GM06990 (cell line): ENCODE data around the gene LAMB3.
A peak's percentile ranks its signal among the peaks of the same experiment; 100 is the strongest.
"Not testable (repeated sequence)": the region's sequence is repeated elsewhere in the genome, so short reads cannot be mapped to it uniquely, and the experiment has no call there.

Experiments
- DNase-seq: peaks from one replicate; pipeline ENCODE4 v3.0.0-alpha.2; 2011; ENCODE audit not compliant: insufficient read length; ENCODE audit errors: extremely low read depth
- H3K27me3 ChIP-seq: replicated peaks from 2 replicates; pipeline ENCODE4 v1.6.0; 2011; ENCODE audit warnings: low read length; ENCODE audit not compliant: control insufficient read depth, insufficient read depth
- H3K36me3 ChIP-seq: 2 replicates; pipeline ENCODE4 v1.5.1; 2011; ENCODE audit warnings: low read length; ENCODE audit not compliant: control insufficient read depth, insufficient read depth
- H3K4me3 ChIP-seq: replicated peaks from 2 replicates; pipeline ENCODE4 v1.5.1; 2011; ENCODE audit warnings: low read depth, mild to moderate bottlenecking, control low read depth, low read length
- CTCF ChIP-seq: IDR thresholded peaks from 2 replicates; pipeline ENCODE4 v1.5.1; 2011; ENCODE audit warnings: low read length, control low read depth, mild to moderate bottlenecking, inconsistent platforms; ENCODE audit not compliant: insufficient read depth, poor library complexity, severe bottlenecking

Gene LAMB3

GRCh38 chr1:209652121-209652735, at the start of gene LAMB3:
Gene LAMB3 (minus strand): TSS chr1:209652425. CDS start chr1:209650944, 1,481 bp downstream.
- Histone ChIP-seq H3K27me3 (no peaks in the 10 kb centered on the region; the same call in 1 of the 2 replicates), H3K4me3 (no peak within 1 kb of the TSS), H3K36me3 (no peaks in the 10 kb centered on the region)
- no peak for DNase-seq
- TF ChIP-seq CTCF, result no peak

GRCh38 chr1:209700686-209701085, 48.5 kb upstream of the LAMB3 start:
- not testable (repeated sequence) for DNase-seq, H3K4me3 ChIP-seq, H3K27me3 ChIP-seq, H3K36me3 ChIP-seq

- Histone ChIP-seq H3K36me3 (no peaks in the 10 kb centered on the region), H3K4me3 (no peak overlapping the region), H3K27me3 (no peaks in the 10 kb centered on the region)
- no peak for TF ChIP-seq CTCF
- DNase-seq, result no peak
Observed at GRCh38 chr1:209697126-209697525, 44.9 kb upstream of the LAMB3 start.

GRCh38 chr1:209696673-209697072, 44.4 kb upstream of the LAMB3 start:
- Histone ChIP-seq H3K36me3 (no peaks in the 10 kb centered on the region), H3K27me3 (no peaks in the 10 kb centered on the region), H3K4me3 (no peak overlapping the region)
- no peak for TF ChIP-seq CTCF
- no peak for DNase-seq

- no peak overlapping the region for H3K4me3 ChIP-seq
Observed at GRCh38 chr1:209692745-209693504, 40.7 kb upstream of the LAMB3 start.

More at GRCh38 chr1:209692745-209693504, 40.7 kb upstream of the LAMB3 start:
- DNase-seq, result no peak
- Histone ChIP-seq H3K27me3 (no peaks in the 10 kb centered on the region), H3K36me3 (no peaks in the 10 kb centered on the region)
- TF ChIP-seq CTCF, result peak; percentile 73
